NCI-H1417 (cell line): Measurements from ENCODE around the gene RASGRP2.

ENCODE experiments used
- DNase-seq, 3 experiments: peaks; one replicate each; lab custom pipeline; 2025; lab: John Stamatoyannopoulos, UW

Gene RASGRP2

GRCh38 chr11:64743591-64744543 is at the start of gene RASGRP2:
RASGRP2 (minus strand) TSS chr11:64744142; CDS start chr11:64742866, 1,276 bp downstream.
- DNase-seq: peak in 2 of 3 experiments; percentile 57 to 62

GRCh38 chr11:64792482-64792881 is 48.5 kb upstream of the RASGRP2 start:
- no peak for DNase-seq

- DNase-seq: no peak
Measured at GRCh38 chr11:64791781-64792291, 47.9 kb upstream of the RASGRP2 start.

- DNase-seq: no peak
Measured at GRCh38 chr11:64790205-64791095, 46.5 kb upstream of the RASGRP2 start.

GRCh38 chr11:64789331-64790204 is 45.6 kb upstream of the RASGRP2 start:
- no peak for DNase-seq

GRCh38 chr11:64788321-64789215 is 44.6 kb upstream of the RASGRP2 start:
- no peak for DNase-seq

GRCh38 chr11:64787526-64788320 is 43.8 kb upstream of the RASGRP2 start:
- DNase-seq: peak in 1 of 3 experiments; percentile 21

- no peak for DNase-seq
Measured at GRCh38 chr11:64786308-64786707, 42.4 kb upstream of the RASGRP2 start.

GRCh38 chr11:64784813-64785581 is 41.1 kb upstream of the RASGRP2 start:
- DNase-seq: no peak

GRCh38 chr11:64778473-64779298 is 34.7 kb upstream of the RASGRP2 start, which contains the start of gene SF1:
SF1 (minus strand) TSS chr11:64778542; CDS start chr11:64778392, 150 bp downstream.
- DNase-seq: peak; percentile 99 to 100 (median 100)

GRCh38 chr11:64778223-64778472 is 34.2 kb upstream of the RASGRP2 start:
- no peak for DNase-seq

- peak; percentile 85 to 90 (median 89) for DNase-seq
Measured at GRCh38 chr11:64777449-64778222, 33.7 kb upstream of the RASGRP2 start.

- DNase-seq: peak in 1 of 3 experiments; percentile 42
Measured at GRCh38 chr11:64776875-64777274, 32.9 kb upstream of the RASGRP2 start.

GRCh38 chr11:64776425-64776824 is 32.5 kb upstream of the RASGRP2 start:
- no peak for DNase-seq

- no peak for DNase-seq
Measured at GRCh38 chr11:64774144-64774543, 30.2 kb upstream of the RASGRP2 start.

GRCh38 chr11:64772303-64773018 is 28.5 kb upstream of the RASGRP2 start:
- DNase-seq: no peak
